ENCODE measurements around the gene ZBTB42. TPM values are rescaled to one million over a fixed set of nuclear protein-coding genes. Genes with fewer than 3 reads are reported as not detected.
A peak's percentile ranks its signal among the peaks of the same experiment; 100 is the strongest.

ZBTB42 gene
- total RNA-seq, 4 donors from 2014 or later = 5.9 to 24.3 (median 11.7) TPM

- TF ChIP-seq POLR2AphosphoS5 (IDR thresholded peaks at IDR 0.05) (peak in 2 of 3 donors; percentile 36 to 50), EP300 (IDR thresholded peaks at IDR 0.05; ENCODE audit: low read depth) (no peak), POLR2A (IDR thresholded peaks at IDR 0.05) (peak; percentile 47), CTCF (IDR thresholded peaks at IDR 0.05) (no peak)
- intact Hi-C loops (cut with DNase I; ENCODE audit: low total_unique reads) (no loop called here), in situ Hi-C loops (cut with MboI; ENCODE audit: low pct_ligation_motif_present in 1 of 4, low pct_unique_long_range_greater_than_20kb in 1 of 4, low sequenced_read_pairs in 3 of 4) (no loop called here)
- peak overlapping the region; percentile 85 to 91 (median 88) for H3K27ac ChIP-seq
- no peaks in the 10 kb centered on the region for H3K27me3 ChIP-seq
- peak; percentile 68 for DNase-seq
- peak overlapping the region; percentile 32 to 63 (median 48) for H3K4me3 ChIP-seq
- H3K9me3 ChIP-seq = no peaks in the 10 kb centered on the region
- peaks cover 0 to 8% (median 0%) of the 10 kb centered on the region in 4 donors for H3K36me3 ChIP-seq
- 48% methylated on average over 10 of the region's 55 CpGs; no CpG with 5 or more reads in 1 of the 2 donors for WGBS, 2 donors (ENCODE audit: low coverage in 1 of 2)
- H3K4me1 ChIP-seq = peaks cover 30 to 58% (median 45%) of the 10 kb centered on the region in 4 donors
Measured at GRCh38 chr14:104795781-104796686, 4.9 kb upstream of the ZBTB42 start.

- H3K4me3 ChIP-seq = no peak overlapping the region
- no peak for TF ChIP-seq POLR2AphosphoS5 (IDR thresholded peaks at IDR 0.05)
- no peak for TF ChIP-seq POLR2A (IDR thresholded peaks at IDR 0.05)
- TF ChIP-seq EP300 (IDR thresholded peaks at IDR 0.05; ENCODE audit: low read depth) = no peak
- TF ChIP-seq CTCF (IDR thresholded peaks at IDR 0.05) = no peak
- DNase-seq = no peak
- 89% methylated on average over 6 of the region's 6 CpGs; no CpG with 5 or more reads in 1 of the 2 donors for WGBS, 2 donors (ENCODE audit: low coverage in 1 of 2)
- peaks cover 0 to 5% (median 0%) of the 10 kb centered on the region in 4 donors for H3K36me3 ChIP-seq
- no peaks in the 10 kb centered on the region for H3K9me3 ChIP-seq
- intact Hi-C loops (cut with DNase I; ENCODE audit: low total_unique reads) = no loop called here
- no peaks in the 10 kb centered on the region for H3K27me3 ChIP-seq
- in situ Hi-C loops (cut with MboI; ENCODE audit: low pct_ligation_motif_present in 1 of 4, low pct_unique_long_range_greater_than_20kb in 1 of 4, low sequenced_read_pairs in 3 of 4) = no loop called here
- peaks cover 36 to 65% (median 52%) of the 10 kb centered on the region in 4 donors for H3K4me1 ChIP-seq
- H3K27ac ChIP-seq = peak overlapping the region; percentile 40 to 91 (median 64)
Measured at GRCh38 chr14:104796687-104797081, 4.2 kb upstream of the ZBTB42 start.

DNA sequence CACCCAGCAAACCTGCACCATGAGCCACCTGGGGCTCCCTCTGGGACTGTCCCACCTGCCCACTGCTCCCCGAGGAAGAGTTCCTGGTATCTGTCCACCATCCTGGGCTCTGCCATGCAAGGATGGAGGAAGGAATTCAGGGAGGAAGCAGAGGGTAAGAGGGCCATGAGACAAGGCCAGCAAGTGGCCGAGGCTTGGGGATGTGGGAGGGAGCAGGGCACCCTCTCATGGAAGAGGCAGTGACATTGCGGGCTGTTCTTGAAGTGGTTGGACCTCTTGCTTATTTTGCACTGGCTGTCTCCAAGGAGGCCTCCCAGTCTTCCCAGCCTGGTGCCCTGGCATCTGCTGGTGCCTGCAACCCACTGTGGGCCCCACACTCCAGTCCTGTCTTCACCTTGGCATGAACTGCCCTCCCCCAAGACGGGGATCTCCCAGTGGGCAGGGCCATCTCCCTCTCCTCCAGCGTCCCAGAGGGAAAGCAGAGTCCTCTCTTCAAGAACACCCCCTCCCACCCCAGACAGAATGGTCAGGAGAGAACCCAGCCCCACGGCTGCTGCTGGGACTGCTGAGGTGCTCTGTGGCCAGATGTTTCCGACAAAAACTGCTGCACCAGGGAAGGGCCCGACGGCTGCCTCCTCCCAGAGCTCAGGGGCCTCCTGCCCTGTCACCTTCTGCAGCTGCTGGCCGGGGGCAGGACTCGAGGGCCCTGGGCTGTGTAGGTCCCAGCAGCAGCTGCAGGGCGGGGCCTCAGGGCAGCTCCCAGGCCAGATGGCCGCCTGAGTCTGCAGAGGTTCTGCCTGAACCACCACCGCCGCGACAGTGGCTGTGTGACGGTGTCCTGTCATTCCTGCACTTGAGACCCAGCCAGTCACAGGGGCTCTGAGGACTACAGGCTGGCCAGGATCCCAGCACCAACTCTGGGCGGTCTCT lies 3.5 kb upstream of the ZBTB42 start:
- Histone ChIP-seq H3K27me3 (no peaks in the 10 kb centered on the region), H3K4me1 (peaks cover 38 to 65% (median 53%) of the 10 kb centered on the region in 4 donors), H3K4me3 (no peak overlapping the region), H3K27ac (peak overlapping the region; percentile 40 to 91 (median 64)), H3K9me3 (no peaks in the 10 kb centered on the region), H3K36me3 (no peaks in the 10 kb centered on the region)
- TF ChIP-seq CTCF (IDR thresholded peaks at IDR 0.05) (no peak), POLR2AphosphoS5 (IDR thresholded peaks at IDR 0.05) (no peak), EP300 (IDR thresholded peaks at IDR 0.05; ENCODE audit: low read depth) (no peak), POLR2A (IDR thresholded peaks at IDR 0.05) (no peak)
- intact Hi-C loops (cut with DNase I; ENCODE audit: low total_unique reads) = no loop called here
- DNase-seq = peak; percentile 65
- WGBS, 2 donors (ENCODE audit: low coverage in 1 of 2) = 67% methylated on average over 7 of the region's 18 CpGs; no CpG with 5 or more reads in 1 of the 2 donors
- in situ Hi-C loops (cut with MboI; ENCODE audit: low pct_ligation_motif_present in 1 of 4, low pct_unique_long_range_greater_than_20kb in 1 of 4, low sequenced_read_pairs in 3 of 4) = no loop called here

Measured in transverse colon (tissue), 4 donors.